H1 (cell line): ENCODE data around the gene COLEC11. TPM values are rescaled to one million over a fixed set of nuclear protein-coding genes. Genes with fewer than 3 reads are reported as not detected.

Experiments
- ATF2 ChIP-seq: IDR thresholded peaks from 2 replicates; pipeline ENCODE4 v1.6.1; 2012; ENCODE audit warnings: low read length, inconsistent platforms
- BACH1 ChIP-seq: IDR thresholded peaks from 2 replicates; pipeline ENCODE4 v1.6.1; 2012; ENCODE audit warnings: low read length, improper control_type of control experiment
- EGR1 ChIP-seq: IDR thresholded peaks from 2 replicates; pipeline ENCODE4 v1.6.1; 2011; ENCODE audit warnings: low read depth, low read length, borderline replicate concordance
- polyA plus RNA-seq, 7 experiments: library from polyadenylated mRNA; depleted of rRNA in 3 of 7; stranded (reverse) in 5 of 7; unstranded in 2 of 7; fragments of >200 nt in 5 of 7; fragments of 200-250 nt in 2 of 7; gene quantifications; 1 replicate in 5 of 7; 2 replicates in 1 of 7; 4 replicates in 1 of 7; pipeline versions ENCODE4 v1.2.1 to v1.2.3, GENCODE V29; 2011 to 2013; ENCODE audit warnings: missing spikeins in 2 of 7, mixed read lengths in 2 of 7
- total RNA-seq: library from RNA; stranded (reverse); fragmentation: NEBNext Ultra II Directional; extraction: Animal tissue kit (Norgen Biotek cat#: 25700); gene quantifications from 2 replicates; pipeline ENCODE4 v1.2.1, GENCODE V29; 2021

The COLEC11 gene
- total and polyA plus RNA-seq, 2 of the 8 experiments (the other 6 are each of a cell fraction or from before 2014, with no cell fraction given) = 0.47 to 0.80 TPM

DNA sequence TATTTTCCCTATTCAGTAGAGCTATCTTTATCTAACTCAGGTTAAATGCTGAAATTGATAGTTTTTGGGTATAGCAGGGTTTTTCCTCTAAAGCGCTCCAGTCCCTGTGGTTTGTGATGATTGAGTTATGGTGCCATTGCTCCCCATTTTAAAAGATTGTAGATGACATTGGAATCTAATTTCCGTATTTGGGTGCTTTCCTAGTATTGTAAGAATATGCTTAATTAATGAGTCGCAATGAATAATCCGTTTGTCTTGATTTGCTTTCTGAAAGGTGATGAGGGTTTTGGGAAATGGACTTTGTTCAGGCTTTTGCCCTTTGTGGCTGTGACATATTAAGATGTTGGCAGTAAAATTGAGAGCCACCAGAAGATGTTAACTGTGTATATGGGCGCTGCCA is 15.9 kb upstream of the COLEC11 start (continued):
- TF ChIP-seq ATF2 (no peak), BACH1 (no peak), EGR1 (no peak)
